Epithelial cell of esophagus (primary cell): ENCODE results near the gene MTCH1.

Experiments used
- DNase-seq: peaks from one replicate; pipeline ENCODE4 v3.0.0; 2010; ENCODE audit warnings: low read depth
- H3K4me3 ChIP-seq: 2 replicates; pipeline ENCODE4 v1.5.1; 2011; ENCODE audit warnings: mild to moderate bottlenecking, low read length, control low read depth
- CTCF ChIP-seq: IDR thresholded peaks from 2 replicates; pipeline ENCODE4 v1.5.1; 2011; ENCODE audit warnings: low read depth, mild to moderate bottlenecking, low read length, control low read depth, inconsistent platforms; ENCODE audit not compliant: insufficient read depth; ENCODE audit errors: missing control alignments

The MTCH1 gene

GRCh38 chr6:37016995-37017394 lies 31.0 kb upstream of the MTCH1 start:
- DNase-seq = no peak
- TF ChIP-seq CTCF = no peak
- H3K4me3 ChIP-seq = no peak overlapping the region

- H3K4me3 ChIP-seq = no peak overlapping the region
- no peak for DNase-seq
- no peak for TF ChIP-seq CTCF
Observed at GRCh38 chr6:37015532-37015931, 29.5 kb upstream of the MTCH1 start.

GRCh38 chr6:37014667-37015066 lies 28.7 kb upstream of the MTCH1 start:
- TF ChIP-seq CTCF = no peak
- no peak overlapping the region for H3K4me3 ChIP-seq
- no peak for DNase-seq

GRCh38 chr6:37013516-37014491 lies 27.8 kb upstream of the MTCH1 start:
- H3K4me3 ChIP-seq = no peak overlapping the region
- no peak for DNase-seq
- TF ChIP-seq CTCF = no peak

- no peak overlapping the region for H3K4me3 ChIP-seq
- DNase-seq = no peak
- TF ChIP-seq CTCF = no peak
Observed at GRCh38 chr6:37011656-37012378, 25.8 kb upstream of the MTCH1 start.

GRCh38 chr6:37010402-37010892 lies 24.5 kb upstream of the MTCH1 start:
- no peak for DNase-seq
- no peak for TF ChIP-seq CTCF
- no peak overlapping the region for H3K4me3 ChIP-seq
